ENCODE measurements around the gene SLC44A2. TPM values are rescaled to one million over a fixed set of nuclear protein-coding genes. Genes with fewer than 3 reads are reported as not detected.

The SLC44A2 gene
- total and polyA plus RNA-seq, 10 donors, result 108 to 358 (median 225) TPM

GRCh38 chr19:10587839-10588150 lies 37.6 kb upstream of the SLC44A2 start:
- Histone ChIP-seq H3K4me3 (no peak overlapping the region), H3K27ac (no peak overlapping the region), H3K27me3 (replicated peaks in 1 of 7) (peaks cover 0 to 16% (median 0%) of the 10 kb centered on the region in 7 donors), H3K36me3 (no peaks in the 10 kb centered on the region), H3K4me1 (peaks cover 0 to 40% (median 6%) of the 10 kb centered on the region in 6 donors), H3K9me3 (no peaks in the 10 kb centered on the region)
- intact Hi-C loops (cut with DNase I; ENCODE audit: low total_unique reads), result no loop called here
- TF ChIP-seq POLR2A (IDR thresholded peaks at IDR 0.05) (no peak), CTCF (IDR thresholded peaks at IDR 0.05 in 8 of 11, conservative IDR thresholded peaks at IDR 0.05 in 3 of 11) (no peak), POLR2AphosphoS5 (IDR thresholded peaks at IDR 0.05) (no peak)
- DNase-seq, result no peak
- 88 to 97% (median 90%) methylated on average over 2 of the region's 2 CpGs for WGBS, 5 donors

- H3K4me1 ChIP-seq, result peaks cover 14 to 72% (median 43%) of the 10 kb centered on the region in 6 donors
- H3K4me3 ChIP-seq, result peak overlapping the region in 1 of 8 donors; percentile 53
- H3K36me3 ChIP-seq, result no peaks in the 10 kb centered on the region
- H3K27ac ChIP-seq, result peak overlapping the region in 7 of 8 donors; percentile 51 to 89 (median 84)
- 82 to 92% (median 87%) methylated on average over 6 to 7 of the region's 7 CpGs for WGBS, 5 donors
- H3K27me3 ChIP-seq (replicated peaks in 1 of 7), result peaks cover 0 to 8% (median 0%) of the 10 kb centered on the region in 7 donors
- no peaks in the 10 kb centered on the region for H3K9me3 ChIP-seq
- TF ChIP-seq CTCF (IDR thresholded peaks at IDR 0.05 in 8 of 11, conservative IDR thresholded peaks at IDR 0.05 in 3 of 11), result no peak
- TF ChIP-seq POLR2A (IDR thresholded peaks at IDR 0.05), result no peak
- TF ChIP-seq POLR2AphosphoS5 (IDR thresholded peaks at IDR 0.05), result no peak
- DNase-seq, result no peak
- intact Hi-C loops (cut with DNase I; ENCODE audit: low total_unique reads), result no loop called here
Observed at GRCh38 chr19:10593148-10593547, 32.2 kb upstream of the SLC44A2 start.

- Histone ChIP-seq H3K27ac (peak overlapping the region in 7 of 8 donors; percentile 51 to 89 (median 84)), H3K4me1 (peaks cover 14 to 78% (median 43%) of the 10 kb centered on the region in 6 donors), H3K27me3 (replicated peaks in 1 of 7) (peaks cover 0 to 2% (median 0%) of the 10 kb centered on the region in 7 donors), H3K4me3 (peak overlapping the region in 1 of 8 donors; percentile 53), H3K9me3 (no peaks in the 10 kb centered on the region), H3K36me3 (no peaks in the 10 kb centered on the region)
- DNase-seq, result peak; percentile 84
- TF ChIP-seq POLR2AphosphoS5 (IDR thresholded peaks at IDR 0.05) (peak; percentile 42 to 66 (median 48)), CTCF (IDR thresholded peaks at IDR 0.05 in 8 of 11, conservative IDR thresholded peaks at IDR 0.05 in 3 of 11) (no peak)
- intact Hi-C loops (cut with DNase I; ENCODE audit: low total_unique reads), result no loop called here
- 56 to 70% (median 62%) methylated on average over 8 to 9 of the region's 9 CpGs for WGBS, 5 donors
Observed at GRCh38 chr19:10593820-10594637, 31.3 kb upstream of the SLC44A2 start.

GRCh38 chr19:10600149-10600548 lies 25.2 kb upstream of the SLC44A2 start:
- Histone ChIP-seq H3K27ac (no peak overlapping the region), H3K4me3 (no peak overlapping the region), H3K9me3 (no peaks in the 10 kb centered on the region), H3K4me1 (peaks cover 20 to 71% (median 43%) of the 10 kb centered on the region in 6 donors), H3K27me3 (replicated peaks in 1 of 7) (no peaks in the 10 kb centered on the region), H3K36me3 (no peaks in the 10 kb centered on the region)
- intact Hi-C loops (cut with DNase I; ENCODE audit: low total_unique reads), result no loop called here
- TF ChIP-seq CTCF (IDR thresholded peaks at IDR 0.05 in 8 of 11, conservative IDR thresholded peaks at IDR 0.05 in 3 of 11), result no peak
- no peak for TF ChIP-seq POLR2A (IDR thresholded peaks at IDR 0.05)
- no peak for TF ChIP-seq POLR2AphosphoS5 (IDR thresholded peaks at IDR 0.05)
- DNase-seq, result no peak
- whole genome bisulfite sequencing, 5 donors, result 94 to 97% (median 96%) methylated on average over 5 of the region's 5 CpGs
